ENCODE data around the gene ARHGEF19. TPM values are rescaled to one million over a fixed set of nuclear protein-coding genes. Genes with fewer than 3 reads are reported as not detected.
"Not testable (repeated sequence)": the region's sequence is repeated elsewhere in the genome, so short reads cannot be mapped to it uniquely, and the experiment has no call there.

The ARHGEF19 gene
- polyA plus RNA-seq, 1 donor: 2.5 TPM

GRCh38 chr1:16181887-16182719, 30.3 kb downstream of the ARHGEF19 start:
- DNase-seq (ENCODE audit: low read depth): no peak

DNA sequence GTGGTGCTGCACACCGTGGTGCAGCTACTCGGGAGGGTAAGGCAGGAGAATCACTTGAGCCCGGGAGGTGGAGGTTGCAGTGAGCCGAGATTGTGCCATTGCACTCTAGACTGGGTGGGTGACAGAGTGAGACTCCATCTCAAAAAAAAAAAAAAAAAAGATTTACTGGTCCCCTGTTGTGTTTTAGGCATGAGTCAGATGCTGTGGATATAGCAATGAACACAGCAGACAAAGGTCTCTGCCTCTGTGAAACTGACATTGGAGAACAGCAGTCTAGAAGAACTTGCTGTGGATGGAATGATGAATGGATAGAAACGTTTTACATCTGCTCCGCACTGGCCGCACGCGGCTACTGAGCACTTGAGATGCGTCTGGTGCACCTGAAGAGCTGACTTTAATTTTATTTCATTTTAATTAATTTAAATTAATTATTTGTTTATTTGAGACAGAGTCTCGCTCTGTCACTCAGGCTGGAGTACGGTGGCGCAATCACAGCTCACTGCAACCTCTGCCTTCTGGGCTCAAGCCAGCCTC, 32.1 kb downstream of the ARHGEF19 start:
- DNase-seq (ENCODE audit: low read depth): no peak

DNA sequence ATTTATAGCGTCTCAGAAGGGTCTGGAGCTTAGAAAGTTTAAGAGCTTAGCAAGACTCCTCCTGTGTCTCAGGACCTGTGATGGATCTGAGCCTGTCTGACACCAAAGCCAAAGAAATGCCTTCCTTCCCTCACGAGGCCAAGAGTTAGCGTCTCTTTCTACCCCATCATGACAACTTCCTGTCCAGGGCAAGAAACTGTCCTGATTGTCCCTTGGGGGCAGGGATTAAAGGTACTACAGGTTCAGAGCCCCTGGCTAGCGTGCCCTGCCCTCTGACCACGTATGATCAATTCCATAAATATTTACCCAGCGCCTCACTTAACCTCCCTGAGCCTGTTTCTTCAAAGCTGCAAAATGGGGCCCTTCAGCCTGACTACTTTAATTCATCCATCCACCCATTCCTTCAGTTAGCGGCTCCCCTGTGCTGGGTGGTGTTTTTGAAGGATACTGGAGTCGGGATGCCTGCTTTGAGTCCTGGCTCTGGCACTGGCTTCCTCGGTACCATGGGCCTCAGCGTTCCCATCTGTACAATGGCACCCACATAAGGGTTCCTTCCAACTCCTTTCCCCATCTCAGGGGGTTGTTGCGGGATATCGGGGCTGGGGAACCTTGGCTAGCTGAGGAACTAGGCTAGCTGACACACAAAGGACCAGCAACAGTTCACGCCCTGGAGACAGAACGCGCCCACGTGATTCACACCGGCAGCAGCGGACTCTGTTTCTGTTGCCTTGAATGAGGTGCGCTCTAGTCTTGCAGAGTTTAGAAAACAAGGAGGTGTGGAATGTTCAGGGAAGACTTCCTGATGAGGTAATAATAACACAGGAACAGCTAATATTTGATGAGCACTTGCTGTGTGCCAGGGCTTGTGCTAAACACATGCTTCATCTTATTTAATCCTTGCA, 33.6 kb downstream of the ARHGEF19 start:
- DNase-seq (ENCODE audit: low read depth): no peak

DNA sequence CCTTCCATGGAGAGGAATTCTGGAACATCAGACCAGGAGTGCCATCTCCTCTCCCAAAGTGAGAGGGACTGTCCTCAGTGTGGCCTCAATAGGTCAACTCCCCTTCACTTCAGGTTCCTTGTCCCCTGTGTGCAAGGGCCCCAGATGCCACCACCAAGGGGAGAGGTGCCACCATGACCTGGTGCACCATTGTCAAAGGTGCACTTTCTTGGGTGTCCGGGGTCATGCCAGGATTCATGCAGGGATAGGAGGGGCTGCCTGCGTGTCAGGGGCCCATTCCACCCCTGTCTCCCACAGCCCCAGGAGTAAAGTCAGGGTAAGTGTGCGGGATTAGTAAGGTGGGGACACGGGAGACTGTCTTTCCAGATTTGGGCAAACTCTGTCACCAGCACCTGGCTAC, 35.1 kb downstream of the ARHGEF19 start:
- no peak for DNase-seq (ENCODE audit: low read depth)

GRCh38 chr1:16176653-16177052, 35.8 kb downstream of the ARHGEF19 start:
- no peak for DNase-seq (ENCODE audit: low read depth)

DNA sequence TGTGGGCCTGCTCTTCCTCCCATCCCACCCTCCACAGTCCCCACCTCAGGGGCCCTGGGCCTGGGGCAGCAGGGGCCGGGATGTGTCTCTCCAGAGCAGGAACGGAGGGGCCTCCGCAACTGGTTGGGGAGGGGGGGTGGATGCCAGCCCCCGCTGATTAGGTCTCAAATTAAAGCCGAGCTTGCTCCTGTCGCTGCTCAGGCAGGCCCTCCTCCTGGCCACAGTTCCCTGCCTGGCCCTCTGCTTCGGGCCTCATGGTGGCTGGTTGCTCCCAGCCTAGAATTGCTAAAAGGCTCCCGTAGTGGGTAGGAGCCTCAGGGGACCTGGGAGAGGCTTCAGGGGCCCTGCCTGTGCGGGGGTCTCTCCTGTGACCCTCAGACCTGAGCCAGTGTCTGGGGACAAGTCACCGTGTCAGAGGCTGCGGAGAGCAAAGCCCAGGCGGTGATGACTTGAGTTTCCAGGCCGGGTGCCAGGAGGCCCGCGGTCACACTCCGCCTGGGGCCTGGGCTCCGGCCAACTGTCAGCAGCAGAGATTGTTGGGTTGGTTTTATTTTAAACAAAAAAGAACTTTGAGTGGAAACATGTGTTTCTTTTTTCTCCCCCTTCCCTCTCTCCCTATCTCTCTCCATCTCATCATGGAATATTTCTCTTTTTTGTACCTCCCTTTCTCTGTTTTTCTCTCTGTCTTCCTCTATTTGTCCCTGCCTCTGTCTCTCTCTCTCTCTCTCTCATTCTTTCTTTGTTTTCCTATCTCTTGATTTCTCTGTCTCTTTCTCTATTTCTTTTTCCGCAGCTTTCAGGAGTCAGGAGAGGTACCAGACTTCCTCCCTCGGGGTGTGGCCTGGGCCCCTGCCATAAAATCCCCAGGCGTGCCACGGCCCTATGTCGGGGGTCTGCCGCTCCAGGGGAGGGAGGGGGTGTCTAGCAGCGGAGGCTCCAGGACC, 36.6 kb downstream of the ARHGEF19 start:
- peak; percentile 77 for DNase-seq (ENCODE audit: low read depth)

- no peak for DNase-seq (ENCODE audit: low read depth)
Observed at GRCh38 chr1:16174886-16175598, 37.4 kb downstream of the ARHGEF19 start.

DNA sequence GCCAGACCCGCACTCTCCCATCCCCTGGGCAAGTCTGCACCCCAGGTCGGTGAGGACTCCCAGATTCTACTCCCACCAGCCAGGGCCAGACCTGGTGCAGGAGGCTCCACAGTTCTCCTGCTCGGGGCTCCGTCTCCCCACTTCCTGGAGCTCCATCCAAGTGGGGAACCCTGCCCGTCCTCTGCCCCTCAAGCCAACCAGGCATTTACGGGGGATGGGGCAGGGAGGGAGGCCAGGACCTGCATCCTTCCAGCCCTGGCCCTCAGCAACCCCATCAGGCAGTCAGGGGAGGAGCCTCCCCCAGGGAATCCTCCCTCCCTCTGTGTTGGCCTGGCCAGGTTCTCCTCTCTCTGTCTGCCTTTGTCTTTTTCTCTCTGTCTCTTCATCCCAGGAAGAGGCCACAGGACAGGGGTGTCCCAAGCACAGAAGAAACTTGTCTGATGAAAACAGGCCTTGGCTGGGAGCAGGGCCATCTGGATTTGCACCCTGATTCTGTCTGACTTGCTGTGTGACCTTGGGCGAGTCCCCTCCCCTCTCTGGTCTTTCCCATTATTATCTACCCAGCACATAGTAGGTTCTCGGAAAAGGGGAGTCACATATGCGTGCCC, 38.1 kb downstream of the ARHGEF19 start:
- no peak for DNase-seq (ENCODE audit: low read depth)

GRCh38 chr1:16173447-16174260, 38.8 kb downstream of the ARHGEF19 start:
- DNase-seq (ENCODE audit: low read depth): no peak

GRCh38 chr1:16172964-16173446, 39.4 kb downstream of the ARHGEF19 start:
- DNase-seq (ENCODE audit: low read depth): no peak

GRCh38 chr1:16172218-16172830, 40.1 kb downstream of the ARHGEF19 start:
- no peak for DNase-seq (ENCODE audit: low read depth)

DNA sequence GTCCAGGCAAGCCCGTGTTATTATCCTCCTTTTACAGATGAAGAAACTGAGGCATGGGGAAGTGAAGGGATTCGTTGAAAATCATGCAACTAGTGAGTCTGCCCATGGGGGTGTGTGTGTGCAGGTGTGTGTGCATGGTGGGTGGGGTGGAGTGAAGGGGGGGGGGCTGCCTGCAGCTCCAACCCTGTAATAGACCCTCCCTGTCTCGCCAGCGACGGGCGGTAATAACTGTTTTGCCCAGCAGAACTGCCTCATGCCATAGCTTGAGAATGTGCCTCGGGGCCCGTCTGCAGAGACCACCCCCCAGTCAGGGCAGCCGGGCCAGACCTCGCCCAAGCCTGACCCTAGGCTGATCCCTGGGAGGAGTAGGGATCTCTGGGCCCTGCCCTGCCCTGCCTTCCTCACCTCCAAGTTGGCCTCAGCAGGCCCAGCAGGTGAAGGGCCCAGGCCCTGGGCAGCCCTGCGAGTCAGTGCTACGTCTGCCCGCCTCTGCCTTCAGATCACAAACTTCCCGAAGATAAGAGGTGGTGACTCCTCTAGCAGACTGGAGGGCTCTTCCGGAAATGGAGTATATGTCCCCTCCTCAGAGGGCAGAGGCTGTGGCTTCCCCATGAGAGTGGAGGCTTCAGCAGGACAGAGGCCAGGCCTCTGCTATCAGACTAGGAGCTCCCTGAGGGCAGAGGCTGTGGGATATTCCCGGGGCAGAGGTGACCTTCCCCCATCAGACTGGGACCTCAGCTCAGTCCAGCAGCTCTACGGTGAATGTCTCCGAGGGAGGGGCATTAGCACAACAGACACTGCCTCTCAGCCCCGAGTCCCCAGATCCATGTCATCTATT, 40.9 kb downstream of the ARHGEF19 start:
- DNase-seq (ENCODE audit: low read depth): no peak

GRCh38 chr1:16170283-16170673, 42.2 kb downstream of the ARHGEF19 start:
- DNase-seq (ENCODE audit: low read depth): no peak

DNA sequence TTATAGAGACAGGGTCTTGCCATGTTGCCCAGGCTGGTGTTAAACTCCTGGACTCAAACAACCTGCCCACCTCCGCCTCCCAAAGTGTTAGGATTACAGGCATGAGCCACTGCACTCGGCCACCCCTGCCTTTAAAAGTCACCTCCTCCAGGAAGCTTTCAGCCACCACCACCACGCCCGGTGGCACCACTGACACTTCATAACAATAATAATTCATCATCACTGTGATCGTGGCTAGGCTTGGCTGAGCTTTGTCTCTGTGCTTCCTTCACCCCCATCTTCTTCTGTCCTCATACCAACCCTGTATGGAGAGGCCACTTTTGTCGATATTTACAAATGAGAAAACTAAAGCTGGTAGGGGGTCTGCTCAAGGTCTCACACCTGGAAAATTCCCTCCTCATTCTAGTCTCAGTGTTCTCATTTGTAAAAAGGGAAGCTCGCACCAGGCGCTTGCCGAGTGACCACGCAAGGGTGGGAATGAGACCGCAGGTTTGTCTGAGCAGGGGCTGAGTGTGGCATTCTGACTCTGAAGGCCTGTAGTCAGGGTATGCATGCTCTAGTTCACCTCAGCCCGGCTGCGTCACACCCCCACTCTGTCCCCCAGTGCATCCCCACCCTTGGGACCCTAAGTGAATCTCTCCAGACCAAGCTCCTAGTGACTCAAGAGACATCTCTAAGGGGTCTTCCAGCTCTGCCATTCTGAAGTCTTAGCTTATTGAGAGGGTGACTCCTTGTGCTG, 43.7 kb downstream of the ARHGEF19 start:
- no peak for DNase-seq (ENCODE audit: low read depth)

DNA sequence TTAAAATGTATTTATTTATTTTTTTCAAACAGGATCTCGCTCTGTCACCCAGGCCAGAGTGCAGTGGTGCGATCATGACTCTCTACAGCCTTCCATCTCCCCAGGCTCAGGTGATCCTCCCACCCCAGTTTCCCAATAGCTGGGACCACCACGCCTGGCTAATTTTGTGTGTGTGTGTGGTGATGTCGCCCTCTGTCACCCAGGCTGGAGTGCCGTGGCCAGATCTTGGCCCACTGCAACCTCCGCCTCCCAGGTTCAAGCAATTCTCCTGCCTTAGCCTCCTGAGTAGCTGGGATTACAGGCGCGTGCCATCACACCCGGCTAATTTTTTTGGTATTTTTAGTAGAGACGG, 44.3 kb downstream of the ARHGEF19 start:
- DNase-seq (ENCODE audit: low read depth): not testable (repeated sequence)

DNA sequence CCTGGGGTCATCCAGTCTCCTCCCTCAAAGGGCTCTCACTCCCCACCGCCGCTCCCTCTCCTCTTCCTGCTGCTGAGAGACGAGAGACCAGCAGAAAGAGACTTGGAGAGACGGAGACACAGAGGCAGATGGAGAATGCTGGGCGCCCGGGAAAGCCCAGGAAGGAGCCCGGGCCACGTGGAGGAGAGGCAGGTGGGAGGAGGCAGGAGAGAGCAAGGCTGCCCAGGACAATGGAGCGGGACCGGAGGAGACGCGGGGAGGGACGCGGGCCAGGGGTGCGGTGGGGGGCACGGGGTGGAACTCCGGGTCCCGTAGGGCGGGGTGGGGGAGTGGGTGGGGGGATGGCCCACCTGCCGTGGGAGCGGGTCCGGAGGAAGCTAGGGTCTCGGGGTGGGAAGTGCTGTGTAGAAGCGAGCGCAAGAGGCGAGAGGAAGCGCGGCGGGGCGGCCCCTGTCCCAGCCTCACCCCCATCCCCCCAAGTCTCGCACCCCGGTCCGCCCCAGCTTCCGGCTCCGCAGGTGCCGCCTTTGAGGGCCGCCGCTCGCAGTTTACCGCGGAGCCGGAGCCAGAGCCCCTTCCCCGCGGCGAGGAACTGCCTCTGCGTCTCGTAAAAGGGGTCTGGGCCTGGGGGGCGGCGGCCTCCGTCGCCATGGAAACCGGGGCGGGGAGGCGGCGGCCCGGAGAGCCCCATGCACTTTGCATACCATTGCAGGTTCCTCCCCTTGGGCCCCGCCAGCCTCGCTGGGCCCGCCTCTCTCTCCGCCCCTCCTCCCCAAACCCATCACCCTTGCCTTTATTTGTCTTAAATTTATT, 44.9 kb downstream of the ARHGEF19 start:
- DNase-seq (ENCODE audit: low read depth): no peak

All from forelimb muscle (tissue), 1 donor.